Neural cell (in vitro differentiated cells): ENCODE data around the gene LIPK. TPM values are rescaled to one million over a fixed set of nuclear protein-coding genes. Genes with fewer than 3 reads are reported as not detected.

Source experiments
- H2AFZ ChIP-seq: fragments of 200-600, 300-800 bp; sonication (generic), shearing (Covaris generic); 2 replicates; pipeline ENCODE4 v1.6.0; 2014; ENCODE audit warnings: low read depth, mild to moderate bottlenecking, antibody characterized with exemption, low read length, moderate library complexity
- H3F3A ChIP-seq: fragments of 200-600 bp; shearing (Covaris generic); 2 replicates; pipeline ENCODE4 v1.6.1; 2016; ENCODE audit warnings: mild to moderate bottlenecking, moderate library complexity, mixed read lengths, antibody characterized with exemption, low read length; ENCODE audit not compliant: insufficient read depth, poor library complexity, severe bottlenecking
- H3K27ac ChIP-seq: fragments of 200-600, 300-800 bp; sonication (generic), shearing (Covaris generic); 2 replicates; pipeline ENCODE4 v1.5.1; 2014; ENCODE audit warnings: mild to moderate bottlenecking, low read length, moderate library complexity
- H3K27me3 ChIP-seq: fragments of 300-800, 200-600 bp; sonication (generic), shearing (Covaris generic); 2 replicates; pipeline ENCODE4 v1.6.0; 2014; ENCODE audit warnings: mild to moderate bottlenecking, low read depth, low read length, moderate library complexity; ENCODE audit not compliant: insufficient read depth
- H3K36me3 ChIP-seq: fragments of 300-800, 200-600 bp; sonication (generic), shearing (Covaris generic); 2 replicates; pipeline ENCODE4 v1.5.1; 2014; ENCODE audit warnings: mild to moderate bottlenecking, antibody characterized with exemption, low read length, moderate library complexity; ENCODE audit not compliant: insufficient read depth
- H3K4me2 ChIP-seq: fragments of 300-800, 200-600 bp; sonication (generic), shearing (Covaris generic); 2 replicates; pipeline ENCODE4 v1.6.0; 2014; ENCODE audit warnings: mild to moderate bottlenecking, low read length
- H3K4me3 ChIP-seq: fragments of 300-800, 200-600 bp; sonication (generic), shearing (Covaris generic); 2 replicates; pipeline ENCODE4 v1.5.1; 2014; ENCODE audit warnings: mild to moderate bottlenecking, low read length, moderate library complexity
- H3K79me2 ChIP-seq: fragments of 200-600 bp; shearing (Covaris generic); replicated peaks from 2 replicates; pipeline ENCODE4 v1.6.0; 2014; ENCODE audit warnings: mild to moderate bottlenecking, low read length, moderate library complexity; ENCODE audit not compliant: insufficient read depth
- H3K9ac ChIP-seq: fragments of 300-800, 200-600 bp; sonication (generic), shearing (Covaris generic); 2 replicates; pipeline ENCODE4 v1.6.1; 2016; ENCODE audit warnings: mild to moderate bottlenecking, low read length, mixed read lengths
- H3K9me2 ChIP-seq: fragments of 200-600 bp; shearing (Covaris generic); 2 replicates; pipeline ENCODE4 v1.6.1; 2016; ENCODE audit warnings: mild to moderate bottlenecking, low read length, mixed read lengths; ENCODE audit not compliant: insufficient read depth
- H3K9me3 ChIP-seq: fragments of 200-600, 300-800 bp; sonication (generic), shearing (Covaris generic); 2 replicates; pipeline ENCODE4 v1.6.1; 2016; ENCODE audit warnings: mild to moderate bottlenecking, mixed run types, low read length, moderate library complexity, mixed read lengths
- H4K20me1 ChIP-seq: fragments of 200-600 bp; shearing (Covaris generic); 2 replicates; pipeline ENCODE4 v1.6.1; 2016; ENCODE audit warnings: mild to moderate bottlenecking, mixed run types; ENCODE audit not compliant: insufficient read depth
- EP300 ChIP-seq: fragments of 450-650 bp; conservative IDR thresholded peaks from 2 replicates; pipeline ENCODE4 v1.6.1; 2014; ENCODE audit warnings: antibody characterized with exemption, mild to moderate bottlenecking, moderate library complexity; ENCODE audit not compliant: poor library complexity, severe bottlenecking
- EZH2 ChIP-seq: fragments of 200-600, 300-800 bp; shearing (Covaris generic), sonication (generic); IDR thresholded peaks from 2 replicates; pipeline ENCODE4 v1.6.1; 2014; ENCODE audit warnings: antibody characterized with exemption, low read length, borderline replicate concordance, mild to moderate bottlenecking; ENCODE audit not compliant: insufficient read depth, poor library complexity, severe bottlenecking
- MXI1 ChIP-seq: fragments of 450-650 bp; conservative IDR thresholded peaks from 2 replicates; pipeline ENCODE4 v1.6.1; 2014; ENCODE audit warnings: antibody characterized with exemption, mild to moderate bottlenecking; ENCODE audit not compliant: poor library complexity, severe bottlenecking
- POLR2AphosphoS5 ChIP-seq: IDR thresholded peaks from 2 replicates; pipeline ENCODE4 v1.6.1; 2012
- RAD21 ChIP-seq: fragments of 450-650 bp; conservative IDR thresholded peaks from 2 replicates; pipeline ENCODE4 v1.6.1; 2014; ENCODE audit warnings: antibody characterized with exemption, mild to moderate bottlenecking, moderate library complexity
- SMC3 ChIP-seq: fragments of 450-650 bp; conservative IDR thresholded peaks from 2 replicates; pipeline ENCODE4 v1.6.1; 2014; ENCODE audit warnings: antibody characterized with exemption, mild to moderate bottlenecking, moderate library complexity; ENCODE audit not compliant: poor library complexity
- TAF1 ChIP-seq: IDR thresholded peaks from 2 replicates; pipeline ENCODE4 v1.6.1; 2012; ENCODE audit warnings: low read depth
- polyA plus RNA-seq: library from polyadenylated mRNA; depleted of rRNA; stranded (reverse); fragments of >200 nt; gene quantifications from 2 replicates; pipeline ENCODE4 v1.2.3, GENCODE V29; 2014
- TF ChIP-seq, protein P1 (sequence below): fragments of 450-650 bp; IDR thresholded peaks from 2 replicates; pipeline ENCODE4 v1.5.1; 2014; ENCODE audit warnings: antibody characterized with exemption, mild to moderate bottlenecking, moderate library complexity; ENCODE audit not compliant: poor library complexity, severe bottlenecking
- TF ChIP-seq, protein P2 (sequence below): IDR thresholded peaks from 2 replicates; pipeline ENCODE4 v1.6.1; 2012; ENCODE audit warnings: borderline replicate concordance

The LIPK gene
- polyA plus RNA-seq, 1 donor from 2014 or later = not detected

DNA sequence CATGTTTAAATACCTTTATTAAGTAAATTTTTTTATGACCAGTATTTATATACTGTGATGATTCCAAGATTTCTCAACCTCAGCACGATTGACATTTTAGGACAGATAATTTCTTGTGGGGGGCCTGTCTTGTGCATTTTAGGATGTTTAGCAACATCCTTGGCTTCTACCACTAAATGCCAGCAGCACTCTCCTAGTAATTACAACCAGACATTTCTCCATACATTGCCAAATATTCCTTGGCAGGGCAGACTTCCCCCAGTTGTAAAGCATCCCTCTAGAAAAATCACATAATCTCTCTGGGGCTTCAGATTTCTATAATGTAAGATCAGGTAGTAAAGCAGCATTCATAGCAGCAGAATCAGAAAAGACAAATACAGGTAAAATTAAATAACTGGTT lies 88.7 kb downstream of the LIPK start:
- H3K4me2 ChIP-seq = no peak overlapping the region
- H3K9me3 ChIP-seq = no peaks in the 10 kb centered on the region
- H3K9ac ChIP-seq = no peak overlapping the region
- H3K4me3 ChIP-seq = no peak overlapping the region
- TF ChIP-seq, protein P1, sequence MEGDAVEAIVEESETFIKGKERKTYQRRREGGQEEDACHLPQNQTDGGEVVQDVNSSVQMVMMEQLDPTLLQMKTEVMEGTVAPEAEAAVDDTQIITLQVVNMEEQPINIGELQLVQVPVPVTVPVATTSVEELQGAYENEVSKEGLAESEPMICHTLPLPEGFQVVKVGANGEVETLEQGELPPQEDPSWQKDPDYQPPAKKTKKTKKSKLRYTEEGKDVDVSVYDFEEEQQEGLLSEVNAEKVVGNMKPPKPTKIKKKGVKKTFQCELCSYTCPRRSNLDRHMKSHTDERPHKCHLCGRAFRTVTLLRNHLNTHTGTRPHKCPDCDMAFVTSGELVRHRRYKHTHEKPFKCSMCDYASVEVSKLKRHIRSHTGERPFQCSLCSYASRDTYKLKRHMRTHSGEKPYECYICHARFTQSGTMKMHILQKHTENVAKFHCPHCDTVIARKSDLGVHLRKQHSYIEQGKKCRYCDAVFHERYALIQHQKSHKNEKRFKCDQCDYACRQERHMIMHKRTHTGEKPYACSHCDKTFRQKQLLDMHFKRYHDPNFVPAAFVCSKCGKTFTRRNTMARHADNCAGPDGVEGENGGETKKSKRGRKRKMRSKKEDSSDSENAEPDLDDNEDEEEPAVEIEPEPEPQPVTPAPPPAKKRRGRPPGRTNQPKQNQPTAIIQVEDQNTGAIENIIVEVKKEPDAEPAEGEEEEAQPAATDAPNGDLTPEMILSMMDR = no peak
- TF ChIP-seq RAD21 = no peak
- TF ChIP-seq EP300 = no peak
- TF ChIP-seq SMC3 = no peak
- TF ChIP-seq EZH2 = no peak
- TF ChIP-seq TAF1 = no peak
- TF ChIP-seq POLR2AphosphoS5 = no peak
- TF ChIP-seq, protein P2, sequence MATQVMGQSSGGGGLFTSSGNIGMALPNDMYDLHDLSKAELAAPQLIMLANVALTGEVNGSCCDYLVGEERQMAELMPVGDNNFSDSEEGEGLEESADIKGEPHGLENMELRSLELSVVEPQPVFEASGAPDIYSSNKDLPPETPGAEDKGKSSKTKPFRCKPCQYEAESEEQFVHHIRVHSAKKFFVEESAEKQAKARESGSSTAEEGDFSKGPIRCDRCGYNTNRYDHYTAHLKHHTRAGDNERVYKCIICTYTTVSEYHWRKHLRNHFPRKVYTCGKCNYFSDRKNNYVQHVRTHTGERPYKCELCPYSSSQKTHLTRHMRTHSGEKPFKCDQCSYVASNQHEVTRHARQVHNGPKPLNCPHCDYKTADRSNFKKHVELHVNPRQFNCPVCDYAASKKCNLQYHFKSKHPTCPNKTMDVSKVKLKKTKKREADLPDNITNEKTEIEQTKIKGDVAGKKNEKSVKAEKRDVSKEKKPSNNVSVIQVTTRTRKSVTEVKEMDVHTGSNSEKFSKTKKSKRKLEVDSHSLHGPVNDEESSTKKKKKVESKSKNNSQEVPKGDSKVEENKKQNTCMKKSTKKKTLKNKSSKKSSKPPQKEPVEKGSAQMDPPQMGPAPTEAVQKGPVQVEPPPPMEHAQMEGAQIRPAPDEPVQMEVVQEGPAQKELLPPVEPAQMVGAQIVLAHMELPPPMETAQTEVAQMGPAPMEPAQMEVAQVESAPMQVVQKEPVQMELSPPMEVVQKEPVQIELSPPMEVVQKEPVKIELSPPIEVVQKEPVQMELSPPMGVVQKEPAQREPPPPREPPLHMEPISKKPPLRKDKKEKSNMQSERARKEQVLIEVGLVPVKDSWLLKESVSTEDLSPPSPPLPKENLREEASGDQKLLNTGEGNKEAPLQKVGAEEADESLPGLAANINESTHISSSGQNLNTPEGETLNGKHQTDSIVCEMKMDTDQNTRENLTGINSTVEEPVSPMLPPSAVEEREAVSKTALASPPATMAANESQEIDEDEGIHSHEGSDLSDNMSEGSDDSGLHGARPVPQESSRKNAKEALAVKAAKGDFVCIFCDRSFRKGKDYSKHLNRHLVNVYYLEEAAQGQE = no peak
- TF ChIP-seq MXI1 = no peak
- H3K27me3 ChIP-seq = no peaks in the 10 kb centered on the region
- H2AFZ ChIP-seq = no peak overlapping the region
- H3K79me2 ChIP-seq = no peaks in the 10 kb centered on the region
- H4K20me1 ChIP-seq = no peaks in the 10 kb centered on the region
- no peaks in the 10 kb centered on the region for H3K9me2 ChIP-seq
- no peaks in the 10 kb centered on the region for H3F3A ChIP-seq
- H3K27ac ChIP-seq = no peak overlapping the region
- H3K36me3 ChIP-seq = no peaks in the 10 kb centered on the region

DNA sequence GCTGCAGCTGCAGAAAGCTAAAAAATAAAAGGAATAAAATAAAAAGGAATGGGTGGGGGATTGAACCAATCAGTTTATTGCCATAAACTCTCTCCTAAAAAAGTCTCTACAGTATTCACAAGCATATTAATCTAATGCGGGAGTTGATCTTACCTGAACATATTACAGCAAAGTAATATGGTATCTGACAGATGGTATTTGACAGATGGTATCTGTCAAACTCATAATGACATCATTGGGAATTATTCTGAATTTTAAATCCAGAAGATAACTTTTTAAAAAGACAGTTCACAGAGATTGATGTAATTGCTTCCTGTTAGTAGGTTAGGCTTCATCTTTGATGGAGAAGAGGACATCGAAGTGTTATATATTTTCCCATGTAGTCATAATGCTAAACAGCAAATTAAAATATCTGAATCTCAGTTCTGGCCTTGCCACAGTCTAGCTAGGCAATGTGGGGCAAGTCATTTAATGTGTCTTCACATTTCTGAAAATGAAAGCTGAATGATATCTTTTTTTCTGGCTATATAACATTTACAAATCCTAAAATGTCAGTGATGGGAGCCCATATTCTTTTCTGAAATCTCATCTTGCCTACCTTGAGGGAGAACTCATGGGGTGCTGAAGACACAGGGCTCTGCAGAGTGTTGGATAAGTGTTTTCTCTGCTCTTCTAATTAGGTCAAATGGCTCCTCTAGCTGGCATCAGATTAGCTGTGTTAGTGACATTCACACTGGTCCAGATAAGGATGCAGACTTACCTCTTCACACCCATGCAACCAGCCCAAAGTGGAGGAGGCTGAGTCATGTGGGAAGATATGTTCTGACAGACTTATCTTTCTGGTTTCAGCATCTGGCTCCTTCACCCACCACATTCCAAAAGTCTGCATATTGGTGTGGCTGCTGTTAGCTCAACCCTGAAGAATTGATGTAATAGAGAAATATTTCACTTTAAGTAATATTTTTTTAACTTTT lies 94.4 kb downstream of the LIPK start:
- H3K27me3 ChIP-seq = no peaks in the 10 kb centered on the region
- H3K9me3 ChIP-seq = no peaks in the 10 kb centered on the region
- TF ChIP-seq EP300 (peak; percentile 78), SMC3 (no peak)
- H3K79me2 ChIP-seq = no peaks in the 10 kb centered on the region
- no peak overlapping the region for H3K4me3 ChIP-seq
- H3K4me2 ChIP-seq = no peak overlapping the region
- H2AFZ ChIP-seq = no peak overlapping the region
- H3K27ac ChIP-seq = peak overlapping the region; percentile 47
- no peaks in the 10 kb centered on the region for H3F3A ChIP-seq
- no peaks in the 10 kb centered on the region for H4K20me1 ChIP-seq
- no peaks in the 10 kb centered on the region for H3K9me2 ChIP-seq
- no peaks in the 10 kb centered on the region for H3K36me3 ChIP-seq
- no peak overlapping the region for H3K9ac ChIP-seq

Other genes starting within 250 kb of the LIPK start
- 0.20 and 0.66 TPM in 2 replicates for gene RNLS, start 122.9 kb upstream of the LIPK start, polyA plus RNA-seq
- 0.15 and 0.16 TPM in 2 replicates for gene LIPJ, start 119.5 kb upstream of the LIPK start, polyA plus RNA-seq
- not detected in 2 replicates for gene LIPF, start 41.8 kb upstream of the LIPK start, polyA plus RNA-seq
- not detected in 2 replicates for gene LIPN, start 53.8 kb downstream of the LIPK start, polyA plus RNA-seq
- gene LIPM, start 96.5 kb downstream of the LIPK start, polyA plus RNA-seq = not detected in 2 replicates
- gene ANKRD22, start 145.6 kb downstream of the LIPK start, polyA plus RNA-seq = 0.57 and 1.3 TPM in 2 replicates
- 21.9 and 22.4 TPM in 2 replicates for gene STAMBPL1, start 174.0 kb downstream of the LIPK start, polyA plus RNA-seq
- 0.53 and 1.2 TPM in 2 replicates for gene ACTA2, start 246.5 kb downstream of the LIPK start, polyA plus RNA-seq